NCI-H1092 (cell line): ENCODE data around the gene ARHGAP10.

Experiments used
- DNase-seq: peaks from one replicate; lab custom pipeline; 2025; lab: John Stamatoyannopoulos, UW

The ARHGAP10 gene

GRCh38 chr4:147768113-147768512 is 36.2 kb downstream of the ARHGAP10 start:
- DNase-seq = no peak

- no peak for DNase-seq
Measured at GRCh38 chr4:147769386-147769785, 37.5 kb downstream of the ARHGAP10 start.

GRCh38 chr4:147770831-147771230 is 38.9 kb downstream of the ARHGAP10 start:
- no peak for DNase-seq

GRCh38 chr4:147772056-147772455 is 40.2 kb downstream of the ARHGAP10 start:
- DNase-seq = no peak

GRCh38 chr4:147772459-147772969 is 40.6 kb downstream of the ARHGAP10 start:
- no peak for DNase-seq

- no peak for DNase-seq
Measured at GRCh38 chr4:147773261-147774184, 41.6 kb downstream of the ARHGAP10 start.

GRCh38 chr4:147776716-147777115 is 44.8 kb downstream of the ARHGAP10 start:
- no peak for DNase-seq

GRCh38 chr4:147777456-147778091 is 45.7 kb downstream of the ARHGAP10 start:
- no peak for DNase-seq

- DNase-seq = no peak
Measured at GRCh38 chr4:147778942-147779341, 47.1 kb downstream of the ARHGAP10 start.

GRCh38 chr4:147779451-147779850 is 47.6 kb downstream of the ARHGAP10 start:
- no peak for DNase-seq

- no peak for DNase-seq
Measured at GRCh38 chr4:147780137-147780777, 48.4 kb downstream of the ARHGAP10 start.

- no peak for DNase-seq
Measured at GRCh38 chr4:147782087-147782781, 50.3 kb downstream of the ARHGAP10 start.

- no peak for DNase-seq
Measured at GRCh38 chr4:147785129-147785528, 53.2 kb downstream of the ARHGAP10 start.

- DNase-seq = no peak
Measured at GRCh38 chr4:147786031-147786430, 54.1 kb downstream of the ARHGAP10 start.

- no peak for DNase-seq
Measured at GRCh38 chr4:147786531-147786930, 54.6 kb downstream of the ARHGAP10 start.

- no peak for DNase-seq
Measured at GRCh38 chr4:147787204-147787603, 55.3 kb downstream of the ARHGAP10 start.

GRCh38 chr4:147788791-147789190 is 56.9 kb downstream of the ARHGAP10 start:
- no peak for DNase-seq

- DNase-seq = no peak
Measured at GRCh38 chr4:147789596-147789995, 57.7 kb downstream of the ARHGAP10 start.

GRCh38 chr4:147790412-147790811 is 58.5 kb downstream of the ARHGAP10 start:
- no peak for DNase-seq

GRCh38 chr4:147791341-147791740 is 59.5 kb downstream of the ARHGAP10 start:
- no peak for DNase-seq

GRCh38 chr4:147791865-147792264 is 60.0 kb downstream of the ARHGAP10 start:
- DNase-seq = no peak
